K562 treated with DMSO at 1 percent for 4 hours (cell line): ENCODE measurements around the gene CAPS2. TPM values are rescaled to one million over a fixed set of nuclear protein-coding genes. Genes with fewer than 3 reads are reported as not detected.

ENCODE experiments used
- total RNA-seq: library from RNA; unstranded; fragments of 300-600 nt; gene quantifications from 2 replicates; pipeline ENCODE4 v1.2.3, GENCODE V29; 2022; ENCODE audit not compliant: insufficient read depth

Gene CAPS2
- total RNA-seq, result not detected in 2 replicates

GRCh38 chr12:75329918-75330826 is at the start of gene CAPS2:
CAPS2 (minus strand) TSS chr12:75330324; CDS start chr12:75326498, 3,826 bp downstream.

GRCh38 chr12:75334384-75335030 is 4.4 kb upstream of the CAPS2 start, which contains the start of gene GLIPR1L1:
GLIPR1L1 (plus strand) TSS chr12:75334670; CDS start chr12:75334729, 59 bp downstream.

Other genes starting within 250 kb of the CAPS2 start
- not detected in 2 replicates for gene KCNC2, start 120.5 kb downstream of the CAPS2 start, total RNA-seq
- gene GLIPR1L1, start 4.3 kb upstream of the CAPS2 start, total RNA-seq, result not detected in 2 replicates
- not detected in 2 replicates for gene GLIPR1L2, start 60.8 kb upstream of the CAPS2 start, total RNA-seq
- 1.4 and 1.5 TPM in 2 replicates for gene GLIPR1, start 150.4 kb upstream of the CAPS2 start, total RNA-seq
- gene KRR1, start 181.3 kb upstream of the CAPS2 start, total RNA-seq, result 10.4 and 14.7 TPM in 2 replicates